Ovary (tissue), 9 donors: ENCODE results near the gene WWOX. TPM values are rescaled to one million over a fixed set of nuclear protein-coding genes. Genes with fewer than 3 reads are reported as not detected.

Source experiments
- DNase-seq, 5 donors: peaks; one replicate each; pipeline ENCODE4 v3.0.0-alpha.2; 2019 to 2020
- H3K27ac ChIP-seq, 2 donors: fragments of 200-600 bp; one replicate each; pipeline versions ENCODE4 v1.5.1 to v1.8.0; 2019 to 2022
- H3K27me3 ChIP-seq: fragments of 200-600 bp; one replicate; pipeline ENCODE4 v1.8.0; 2022
- H3K36me3 ChIP-seq: fragments of 200-600 bp; sonication (generic); one replicate; pipeline ENCODE4 v1.5.1; 2019
- H3K4me1 ChIP-seq: one replicate; pipeline ENCODE4 v1.8.1; 2013; ENCODE audit warnings: mild to moderate bottlenecking, moderate library complexity; ENCODE audit not compliant: insufficient read depth
- H3K4me3 ChIP-seq: fragments of 200-600 bp; sonication (generic); one replicate; pipeline ENCODE4 v1.5.1; 2017
- H3K9me3 ChIP-seq, 2 donors: fragments of 200-600 bp in 1 of 2; sonication (generic) in 1 of 2; one replicate each; pipeline versions ENCODE4 v1.5.1 to v1.8.1; 2013 to 2019; ENCODE audit warnings: mild to moderate bottlenecking in 1 of 2, moderate library complexity in 1 of 2
- EP300 ChIP-seq: sonication (generic); formaldehyde crosslinking; IDR thresholded peaks from one replicate; pipeline ENCODE4 v1.6.1; 2017; ENCODE audit warnings: antibody characterized with exemption
- POLR2A ChIP-seq: fragments of 450-650 bp; IDR thresholded peaks from one replicate; pipeline ENCODE4 v1.6.1; 2017; ENCODE audit warnings: antibody characterized with exemption, mild to moderate bottlenecking, moderate library complexity
- WGBS, 3 donors: extraction: QIAGEN DNeasy Blood & Tissue Kit in 1 of 3; methylation state at CpG; one replicate each; pipeline versions ENCODE4 v1.1.5 to v1.1.7; 2013 to 2017; 5-methylcytosine and 5-hydroxymethylcytosine counted together
- intact Hi-C, 4 donors: fragments of 100-400 bp; cut with DNase I; formaldehyde crosslinking; loops; one replicate each; pipeline versions ENCODE4 v1.11.0 to v1.15.1; 2022 to 2023
- polyA plus RNA-seq, 2 donors: library from polyadenylated mRNA; stranded (reverse); fragments of 200-250 nt in 1 of 2; fragments of 350-450 nt in 1 of 2; fragmentation: Illumina TruSeq in 1 of 2; extraction: RNeasy Lipid Tissue Mini Kit (QIAGEN cat#74804) in 1 of 2; gene quantifications; one replicate each; pipeline ENCODE4 v1.2.3, GENCODE V29; 2013 to 2014
- total RNA-seq, 7 donors: library from RNA; depleted of rRNA in 2 of 7; stranded (reverse); fragments of >200 nt in 2 of 7; fragmentation: NEBNext Ultra II Directional in 3 of 7; extraction: Animal tissue kit (Norgen Biotek cat#: 25700) in 3 of 7; gene quantifications; one replicate each; pipeline versions ENCODE4 v1.1.0 to v1.2.4, GENCODE V29; 2016 to 2023
- TF ChIP-seq, protein P1 (sequence below), 3 donors: fragments of 450-650 bp in 2 of 3; fragments of 200-600 bp in 1 of 3; IDR thresholded peaks; one replicate each; pipeline versions ENCODE4 v1.5.1 to v1.8.0; 2016 to 2022; ENCODE audit warnings: antibody characterized with exemption in 3 of 3, mild to moderate bottlenecking in 1 of 3
- donor health status: DM: no; HTN: no; CAD: no; lungs with moderate emphysema.
- donor health status: DM: no; HTN: no; CAD: no.
- donor health status: Bipolar disorder and iron deficiency.
- donor health status: DM: yes; HTN: yes; CAD: no.
- donor health status: DM: no; HTN: no; CAD: no.
- donor health status: DM: yes; HTN: yes; CAD: no.

Gene WWOX
- total and polyA plus RNA-seq, 9 donors, result 11.0 to 40.5 (median 25.2) TPM

DNA sequence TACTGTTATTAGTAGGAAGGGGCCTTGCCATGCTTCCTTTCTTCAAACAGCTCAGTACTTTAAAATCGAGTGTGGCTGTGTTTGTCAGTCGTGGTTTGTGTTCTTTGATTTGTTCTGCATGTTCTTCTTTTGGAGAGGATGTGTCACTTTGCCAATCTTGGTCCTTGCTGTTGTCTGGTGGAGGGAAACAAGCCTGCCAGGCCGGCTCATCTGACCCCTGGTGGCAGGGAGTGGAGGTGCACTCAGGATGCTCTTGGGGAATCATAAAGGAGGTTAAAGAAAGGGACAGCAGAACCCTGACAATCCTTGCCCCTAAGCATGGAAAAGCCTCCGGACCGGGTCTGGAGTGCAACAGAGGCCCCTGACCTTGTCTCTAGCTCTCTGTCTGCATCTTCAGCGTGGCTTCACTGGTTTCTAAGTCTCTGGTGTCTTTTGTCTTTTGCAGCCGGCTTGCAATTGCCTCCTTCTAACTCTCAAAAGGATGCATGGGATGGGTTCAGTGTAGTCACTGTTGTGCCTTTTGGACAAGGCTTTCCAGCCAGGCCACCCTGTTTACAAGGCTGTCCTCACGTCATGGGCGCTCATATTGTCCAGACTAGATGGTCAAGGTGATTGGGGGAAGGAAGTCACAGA lies 135.8 kb downstream of the WWOX start:
- Histone ChIP-seq H3K4me3 (no peak overlapping the region), H3K9me3 (no peaks in the 10 kb centered on the region), H3K4me1 (peaks cover 11% of the 10 kb centered on the region), H3K27me3 (no peaks in the 10 kb centered on the region), H3K27ac (no peak overlapping the region), H3K36me3 (no peaks in the 10 kb centered on the region)
- intact Hi-C loops, result loop anchor here in 1 of 4 donors (10.0 kb wide), 1 partner anchor 110 kb away; no protein-coding TSS in a partner anchor
- 61 to 65% (median 64%) methylated on average over 9 of the region's 9 CpGs for WGBS, 3 donors
- TF ChIP-seq EP300 (no peak), POLR2A (no peak)
- TF ChIP-seq, protein P1, sequence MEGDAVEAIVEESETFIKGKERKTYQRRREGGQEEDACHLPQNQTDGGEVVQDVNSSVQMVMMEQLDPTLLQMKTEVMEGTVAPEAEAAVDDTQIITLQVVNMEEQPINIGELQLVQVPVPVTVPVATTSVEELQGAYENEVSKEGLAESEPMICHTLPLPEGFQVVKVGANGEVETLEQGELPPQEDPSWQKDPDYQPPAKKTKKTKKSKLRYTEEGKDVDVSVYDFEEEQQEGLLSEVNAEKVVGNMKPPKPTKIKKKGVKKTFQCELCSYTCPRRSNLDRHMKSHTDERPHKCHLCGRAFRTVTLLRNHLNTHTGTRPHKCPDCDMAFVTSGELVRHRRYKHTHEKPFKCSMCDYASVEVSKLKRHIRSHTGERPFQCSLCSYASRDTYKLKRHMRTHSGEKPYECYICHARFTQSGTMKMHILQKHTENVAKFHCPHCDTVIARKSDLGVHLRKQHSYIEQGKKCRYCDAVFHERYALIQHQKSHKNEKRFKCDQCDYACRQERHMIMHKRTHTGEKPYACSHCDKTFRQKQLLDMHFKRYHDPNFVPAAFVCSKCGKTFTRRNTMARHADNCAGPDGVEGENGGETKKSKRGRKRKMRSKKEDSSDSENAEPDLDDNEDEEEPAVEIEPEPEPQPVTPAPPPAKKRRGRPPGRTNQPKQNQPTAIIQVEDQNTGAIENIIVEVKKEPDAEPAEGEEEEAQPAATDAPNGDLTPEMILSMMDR (IDR thresholded peaks at IDR 0.05), result peak; percentile 22 to 38 (median 27)
- peak in 4 of 5 donors; percentile 30 to 63 (median 54) for DNase-seq

DNA sequence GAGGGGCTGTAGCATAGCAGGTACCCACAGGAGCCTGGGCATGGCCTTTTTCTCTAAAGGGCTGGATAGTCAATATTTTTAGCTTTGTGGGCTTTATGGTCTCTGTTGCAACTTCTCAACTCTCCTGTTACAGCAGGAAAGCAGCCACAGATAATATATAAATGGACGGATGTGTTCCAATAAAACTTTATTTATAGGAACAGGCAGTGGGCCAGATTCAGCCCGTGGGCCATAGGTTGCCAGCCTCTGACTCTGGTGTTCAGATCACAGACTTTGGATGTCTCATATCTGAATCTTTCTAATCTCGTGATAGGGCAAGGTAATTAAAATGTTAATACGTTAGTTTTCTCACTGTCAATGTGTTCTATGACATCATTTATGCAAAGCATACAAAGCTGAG lies 136.4 kb downstream of the WWOX start:
- peaks cover 8% of the 10 kb centered on the region for H3K4me1 ChIP-seq
- no peaks in the 10 kb centered on the region for H3K27me3 ChIP-seq
- no peaks in the 10 kb centered on the region for H3K36me3 ChIP-seq
- no peak for DNase-seq
- TF ChIP-seq EP300 (no peak), POLR2A (no peak)
- TF ChIP-seq, protein P1 (IDR thresholded peaks at IDR 0.05), result no peak
- intact Hi-C loops, result loop anchor here in 1 of 4 donors (10.0 kb wide), 1 partner anchor 111 kb away; no protein-coding TSS in a partner anchor
- no peak overlapping the region for H3K27ac ChIP-seq
- no peaks in the 10 kb centered on the region for H3K9me3 ChIP-seq
- H3K4me3 ChIP-seq, result no peak overlapping the region
- 83 to 90% (median 85%) methylated on average over 4 of the region's 4 CpGs for WGBS, 3 donors

DNA sequence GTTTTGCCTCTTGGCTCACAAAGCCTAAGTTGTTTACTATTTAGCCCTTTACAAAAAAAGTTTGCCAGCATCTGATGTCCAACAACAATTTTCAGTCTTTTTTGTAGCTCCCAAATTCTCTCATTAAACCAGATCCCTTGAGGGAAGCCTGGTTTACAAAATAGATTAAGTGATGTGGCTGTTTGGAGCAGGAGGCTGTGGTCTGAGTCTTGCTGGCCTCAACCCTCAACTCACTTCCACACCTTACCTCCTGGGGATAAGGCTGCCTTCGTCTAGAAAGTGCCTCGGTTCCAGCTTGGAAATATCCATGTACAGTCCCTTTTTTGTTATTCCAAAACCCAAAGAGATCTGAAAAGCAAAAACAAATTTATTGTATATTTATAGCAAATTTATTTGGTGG lies 138.4 kb downstream of the WWOX start:
- H3K27ac ChIP-seq, result no peak overlapping the region
- H3K9me3 ChIP-seq, result no peaks in the 10 kb centered on the region
- intact Hi-C loops, result loop anchor here in 1 of 4 donors (10.0 kb wide), 1 partner anchor 113 kb away; no protein-coding TSS in a partner anchor
- no peak overlapping the region for H3K4me3 ChIP-seq
- TF ChIP-seq, protein P1 (IDR thresholded peaks at IDR 0.05), result no peak
- no peak for TF ChIP-seq EP300
- no peak for TF ChIP-seq POLR2A
- H3K36me3 ChIP-seq, result no peaks in the 10 kb centered on the region
- peaks cover 8% of the 10 kb centered on the region for H3K4me1 ChIP-seq
- no peak for DNase-seq
- no peaks in the 10 kb centered on the region for H3K27me3 ChIP-seq
- WGBS, 3 donors, result 41 to 64% (median 59%) methylated on average over 2 of the region's 2 CpGs

DNA sequence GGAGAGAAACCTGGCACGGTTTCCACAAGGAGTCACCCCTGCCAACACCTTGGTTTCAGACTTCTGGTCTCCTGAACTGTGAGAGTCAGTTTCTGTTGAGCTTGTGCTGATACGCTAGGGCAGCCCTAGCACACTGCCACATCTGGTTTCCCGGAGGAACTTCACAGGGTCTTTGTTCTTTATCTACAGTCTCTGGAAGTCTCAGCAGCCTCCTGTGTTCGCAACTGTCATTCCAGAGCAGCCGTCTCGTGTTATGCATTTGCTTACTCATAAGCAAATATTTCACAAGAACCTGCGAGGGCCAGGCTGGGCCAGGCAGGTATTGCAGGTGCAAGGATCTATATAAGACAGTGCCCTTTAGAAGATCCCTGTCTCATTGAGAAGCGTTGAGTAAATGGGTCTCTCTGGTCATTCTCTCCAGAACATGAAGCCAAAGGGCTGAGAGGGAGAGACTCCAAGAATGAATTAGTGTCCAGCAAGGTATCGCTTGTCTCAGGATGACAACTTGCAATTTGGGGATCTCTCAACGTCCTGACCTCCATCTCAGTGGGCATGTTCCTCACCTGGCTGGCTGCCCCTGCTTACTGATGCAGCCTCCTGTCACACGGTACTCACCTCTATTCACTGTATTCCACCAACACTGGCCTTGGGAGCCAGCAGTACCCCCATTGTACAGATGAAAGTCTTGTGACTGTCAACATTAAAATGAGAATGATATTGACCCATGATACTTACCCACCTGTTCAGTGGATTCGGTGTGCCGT lies 141.2 kb downstream of the WWOX start:
- Histone ChIP-seq H3K27ac (no peak overlapping the region), H3K36me3 (no peaks in the 10 kb centered on the region), H3K27me3 (no peaks in the 10 kb centered on the region), H3K4me3 (no peak overlapping the region), H3K4me1 (peaks cover 8% of the 10 kb centered on the region), H3K9me3 (no peaks in the 10 kb centered on the region)
- TF ChIP-seq, protein P1 (IDR thresholded peaks at IDR 0.05), result no peak
- no peak for TF ChIP-seq EP300
- no peak for TF ChIP-seq POLR2A
- WGBS, 3 donors, result 94% methylated on average over 13 of the region's 13 CpGs
- no peak for DNase-seq
- intact Hi-C loops, result no loop called here
